Testis (tissue), 2 donors: Measurements from ENCODE around the gene FOCAD.

Source experiments
- POLR2A ChIP-seq: fragments of 450-650 bp; IDR thresholded peaks from one replicate; pipeline ENCODE4 v1.6.1; 2017; ENCODE audit warnings: antibody characterized with exemption, mild to moderate bottlenecking, moderate library complexity
- TF ChIP-seq, protein P1 (sequence below), 3 experiments: fragments of 450-650 bp in 2 of 3; fragments of 200-600 bp in 1 of 3; sonication (generic) in 1 of 3; IDR thresholded peaks; one replicate each; pipeline ENCODE4 v1.5.1; 2016 to 2019; ENCODE audit warnings: antibody characterized with exemption in 3 of 3, mild to moderate bottlenecking in 2 of 3, moderate library complexity in 1 of 3

DNA sequence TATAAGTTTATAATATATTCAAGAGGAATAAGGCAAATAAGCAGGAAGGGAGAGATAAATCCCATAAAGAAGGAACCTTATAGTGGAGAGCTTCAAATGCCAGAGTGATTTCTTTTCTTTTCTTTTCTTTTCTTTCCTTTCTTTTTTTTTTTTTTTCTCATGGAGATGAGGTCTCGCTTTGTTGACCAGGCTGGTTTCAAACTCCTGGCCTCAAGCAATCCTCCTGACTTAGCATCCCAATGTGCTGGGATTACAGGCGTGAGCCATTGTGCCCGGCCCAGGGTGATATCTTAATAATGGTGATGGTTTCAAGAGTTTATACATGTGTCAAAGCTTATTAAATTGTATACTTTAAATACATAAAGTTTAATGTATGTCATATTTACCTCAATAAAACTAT, 19.6 kb upstream of the FOCAD start:
- TF ChIP-seq, protein P1, sequence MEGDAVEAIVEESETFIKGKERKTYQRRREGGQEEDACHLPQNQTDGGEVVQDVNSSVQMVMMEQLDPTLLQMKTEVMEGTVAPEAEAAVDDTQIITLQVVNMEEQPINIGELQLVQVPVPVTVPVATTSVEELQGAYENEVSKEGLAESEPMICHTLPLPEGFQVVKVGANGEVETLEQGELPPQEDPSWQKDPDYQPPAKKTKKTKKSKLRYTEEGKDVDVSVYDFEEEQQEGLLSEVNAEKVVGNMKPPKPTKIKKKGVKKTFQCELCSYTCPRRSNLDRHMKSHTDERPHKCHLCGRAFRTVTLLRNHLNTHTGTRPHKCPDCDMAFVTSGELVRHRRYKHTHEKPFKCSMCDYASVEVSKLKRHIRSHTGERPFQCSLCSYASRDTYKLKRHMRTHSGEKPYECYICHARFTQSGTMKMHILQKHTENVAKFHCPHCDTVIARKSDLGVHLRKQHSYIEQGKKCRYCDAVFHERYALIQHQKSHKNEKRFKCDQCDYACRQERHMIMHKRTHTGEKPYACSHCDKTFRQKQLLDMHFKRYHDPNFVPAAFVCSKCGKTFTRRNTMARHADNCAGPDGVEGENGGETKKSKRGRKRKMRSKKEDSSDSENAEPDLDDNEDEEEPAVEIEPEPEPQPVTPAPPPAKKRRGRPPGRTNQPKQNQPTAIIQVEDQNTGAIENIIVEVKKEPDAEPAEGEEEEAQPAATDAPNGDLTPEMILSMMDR (IDR thresholded peaks at IDR 0.05): no peak
- no peak for TF ChIP-seq POLR2A
